Subcutaneous abdominal adipose tissue (tissue), 5 donors: ENCODE results near the gene CD46.
"Not testable (repeated sequence)": the region's sequence is repeated elsewhere in the genome, so short reads cannot be mapped to it uniquely, and the experiment has no call there.

Experiments
- H3K27ac ChIP-seq: one replicate; pipeline ENCODE4 v1.7.0; 2013; ENCODE audit warnings: low read depth, mild to moderate bottlenecking, inconsistent platforms, low read length, moderate library complexity
- H3K27me3 ChIP-seq, 5 donors: one replicate each; pipeline ENCODE4 v1.7.0; 2013; ENCODE audit warnings: low read length in 5 of 5, inconsistent platforms in 1 of 5; ENCODE audit not compliant: control insufficient read depth in 5 of 5, insufficient read depth in 4 of 5
- H3K36me3 ChIP-seq, 5 donors: one replicate each; pipeline ENCODE4 v1.7.0; 2013; ENCODE audit warnings: low read length in 5 of 5; ENCODE audit not compliant: control insufficient read depth in 5 of 5, insufficient read depth in 5 of 5
- H3K4me1 ChIP-seq, 5 donors: one replicate each; pipeline ENCODE4 v1.7.0; 2013; ENCODE audit warnings: low read length in 5 of 5, mild to moderate bottlenecking in 3 of 5, moderate library complexity in 1 of 5; ENCODE audit not compliant: control insufficient read depth in 5 of 5, insufficient read depth in 5 of 5
- H3K4me3 ChIP-seq, 5 donors: one replicate each; pipeline ENCODE4 v1.7.0; 2013; ENCODE audit warnings: low read length in 5 of 5, low read depth in 1 of 5
- H3K9ac ChIP-seq, 5 donors: one replicate each; pipeline ENCODE4 v1.7.0; 2013; ENCODE audit warnings: low read length in 5 of 5, mild to moderate bottlenecking in 4 of 5, moderate library complexity in 3 of 5
- H3K9me3 ChIP-seq, 5 donors: one replicate each; pipeline ENCODE4 v1.7.0; 2013; ENCODE audit warnings: low read length in 5 of 5; ENCODE audit not compliant: control insufficient read depth in 5 of 5
- donor health status: healthy.
- donor health status: healthy.
- donor health status: healthy.
- donor health status: healthy.
- donor health status: healthy.

CD46 gene

GRCh38 chr1:207750631-207751305 is 1.1 kb upstream of the CD46 start:
- H3K9ac ChIP-seq = peak overlapping the region; percentile 71 to 96 (median 91)
- H3K4me3 ChIP-seq = peak overlapping the region; percentile 67 to 98 (median 91)
- no peaks in the 10 kb centered on the region for H3K27me3 ChIP-seq
- H3K36me3 ChIP-seq = no peaks in the 10 kb centered on the region
- H3K4me1 ChIP-seq = peaks cover 9 to 53% (median 45%) of the 10 kb centered on the region in 5 donors
- no peaks in the 10 kb centered on the region for H3K9me3 ChIP-seq
- peak overlapping the region; percentile 98 for H3K27ac ChIP-seq

GRCh38 chr1:207751463-207751789 is 428 bp upstream of the CD46 start:
- H3K36me3 ChIP-seq, H3K9me3 ChIP-seq, H3K27me3 ChIP-seq: not testable (repeated sequence)
- peak overlapping the region; percentile 71 to 96 (median 91) for H3K9ac ChIP-seq
- peaks cover 11 to 58% (median 47%) of the 10 kb centered on the region in 5 donors for H3K4me1 ChIP-seq
- peak overlapping the region; percentile 67 to 98 (median 91) for H3K4me3 ChIP-seq
- H3K27ac ChIP-seq = peak overlapping the region; percentile 98

GRCh38 chr1:207752456-207752998 is 673 bp downstream of the CD46 start:
- H3K27me3 ChIP-seq = no peaks in the 10 kb centered on the region
- H3K9me3 ChIP-seq = no peaks in the 10 kb centered on the region
- H3K4me3 ChIP-seq = peak overlapping the region; percentile 89 to 98 (median 91)
- peak overlapping the region; percentile 98 for H3K27ac ChIP-seq
- H3K36me3 ChIP-seq = peaks cover 0 to 8% (median 1%) of the 10 kb centered on the region in 5 donors
- H3K9ac ChIP-seq = peak overlapping the region; percentile 29 to 96 (median 92)
- H3K4me1 ChIP-seq = peaks cover 11 to 58% (median 45%) of the 10 kb centered on the region in 5 donors

GRCh38 chr1:207753611-207754010 is 1.8 kb downstream of the CD46 start:
- no peaks in the 10 kb centered on the region for H3K9me3 ChIP-seq
- H3K27me3 ChIP-seq = no peaks in the 10 kb centered on the region
- H3K27ac ChIP-seq = peak overlapping the region; percentile 98
- peak overlapping the region; percentile 89 to 98 (median 91) for H3K4me3 ChIP-seq
- peaks cover 9 to 18% (median 12%) of the 10 kb centered on the region in 5 donors for H3K36me3 ChIP-seq
- H3K4me1 ChIP-seq = peaks cover 11 to 58% (median 47%) of the 10 kb centered on the region in 5 donors
- peak overlapping the region in 3 of 5 donors; percentile 30 to 92 (median 64) for H3K9ac ChIP-seq

- H3K4me3 ChIP-seq = peak overlapping the region in 4 of 5 donors; percentile 7 to 91 (median 90)
- no peaks in the 10 kb centered on the region for H3K9me3 ChIP-seq
- H3K9ac ChIP-seq = peak overlapping the region in 3 of 5 donors; percentile 30 to 92 (median 64)
- H3K27me3 ChIP-seq = no peaks in the 10 kb centered on the region
- peak overlapping the region; percentile 98 for H3K27ac ChIP-seq
- peaks cover 10 to 21% (median 14%) of the 10 kb centered on the region in 5 donors for H3K36me3 ChIP-seq
- peaks cover 11 to 58% (median 47%) of the 10 kb centered on the region in 5 donors for H3K4me1 ChIP-seq
Observed at GRCh38 chr1:207754011-207754410, 2.2 kb downstream of the CD46 start.

GRCh38 chr1:207754974-207755700 is 3.3 kb downstream of the CD46 start:
- Histone ChIP-seq H3K9ac (peak overlapping the region in 2 of 5 donors; percentile 19 to 64), H3K27ac (peak overlapping the region; percentile 98)

GRCh38 chr1:207755846-207756693 is 4.2 kb downstream of the CD46 start:
- Histone ChIP-seq H3K27ac (peak overlapping the region; percentile 98), H3K9ac (peak overlapping the region in 1 of 5 donors; percentile 25), H3K36me3 (peaks cover 20 to 39% (median 28%) of the 10 kb centered on the region in 5 donors), H3K9me3 (no peaks in the 10 kb centered on the region), H3K4me1 (peaks cover 7 to 46% (median 44%) of the 10 kb centered on the region in 5 donors), H3K27me3 (no peaks in the 10 kb centered on the region), H3K4me3 (no peak overlapping the region)

More at GRCh38 chr1:207754974-207755700, 3.3 kb downstream of the CD46 start:
- Histone ChIP-seq H3K4me1 (peaks cover 11 to 55% (median 47%) of the 10 kb centered on the region in 5 donors), H3K36me3 (peaks cover 16 to 32% (median 23%) of the 10 kb centered on the region in 5 donors), H3K9me3 (no peaks in the 10 kb centered on the region), H3K27me3 (no peaks in the 10 kb centered on the region), H3K4me3 (no peak overlapping the region)

GRCh38 chr1:207762622-207763021 is 10.8 kb downstream of the CD46 start:
- Histone ChIP-seq H3K9me3 (no peaks in the 10 kb centered on the region), H3K36me3 (peaks cover 55 to 81% (median 65%) of the 10 kb centered on the region in 5 donors)

GRCh38 chr1:207763091-207763490 is 11.2 kb downstream of the CD46 start:
- no peak overlapping the region for H3K9ac ChIP-seq
- no peak overlapping the region for H3K27ac ChIP-seq
- no peak overlapping the region for H3K4me3 ChIP-seq
- H3K27me3 ChIP-seq = no peaks in the 10 kb centered on the region
- H3K4me1 ChIP-seq = peaks cover 0 to 4% (median 0%) of the 10 kb centered on the region in 5 donors
- H3K36me3 ChIP-seq = peaks cover 50 to 78% (median 64%) of the 10 kb centered on the region in 5 donors
- no peaks in the 10 kb centered on the region for H3K9me3 ChIP-seq

More at GRCh38 chr1:207762622-207763021, 10.8 kb downstream of the CD46 start:
- no peak overlapping the region for H3K27ac ChIP-seq
- H3K27me3 ChIP-seq = no peaks in the 10 kb centered on the region
- peaks cover 0 to 4% (median 0%) of the 10 kb centered on the region in 5 donors for H3K4me1 ChIP-seq
- H3K9ac ChIP-seq = no peak overlapping the region
- H3K4me3 ChIP-seq = no peak overlapping the region
